NCI-H82 (cell line): ENCODE results near the gene MRPL10.

Source experiments
- DNase-seq: peaks from one replicate; lab custom pipeline; 2025; lab: John Stamatoyannopoulos, UW

Gene MRPL10

GRCh38 chr17:47857551-47858455 lies 26.5 kb upstream of the MRPL10 start:
- DNase-seq, result no peak

- DNase-seq, result no peak
Measured at GRCh38 chr17:47856830-47857229, 25.5 kb upstream of the MRPL10 start.

- no peak for DNase-seq
Measured at GRCh38 chr17:47855737-47856136, 24.4 kb upstream of the MRPL10 start.

- no peak for DNase-seq
Measured at GRCh38 chr17:47853616-47854015, 22.3 kb upstream of the MRPL10 start.

GRCh38 chr17:47852113-47852949 lies 21.0 kb upstream of the MRPL10 start:
- no peak for DNase-seq

GRCh38 chr17:47851764-47852112 lies 20.4 kb upstream of the MRPL10 start:
- DNase-seq, result no peak

- DNase-seq, result peak; percentile 62
Measured at GRCh38 chr17:47850692-47851573, 19.6 kb upstream of the MRPL10 start, which contains the start of gene SP6. TSS of gene SP6 (minus strand) at chr17:47851163. CDS start at chr17:47848429, 2,734 bp downstream.

- no peak for DNase-seq
Measured at GRCh38 chr17:47850373-47850691, 19.0 kb upstream of the MRPL10 start.

- DNase-seq, result no peak
Measured at GRCh38 chr17:47848198-47848513, 16.8 kb upstream of the MRPL10 start.

GRCh38 chr17:47847341-47848197 lies 16.2 kb upstream of the MRPL10 start:
- DNase-seq, result peak; percentile 51

- DNase-seq, result peak; percentile 22
Measured at GRCh38 chr17:47846716-47847340, 15.5 kb upstream of the MRPL10 start.

- no peak for DNase-seq
Measured at GRCh38 chr17:47845716-47846075, 14.4 kb upstream of the MRPL10 start.

- peak; percentile 24 for DNase-seq
Measured at GRCh38 chr17:47844814-47845715, 13.7 kb upstream of the MRPL10 start.

- DNase-seq, result no peak
Measured at GRCh38 chr17:47844227-47844626, 12.9 kb upstream of the MRPL10 start.

GRCh38 chr17:47843391-47843730 lies 12.0 kb upstream of the MRPL10 start:
- DNase-seq, result no peak

GRCh38 chr17:47841488-47842291 lies 10.3 kb upstream of the MRPL10 start:
- no peak for DNase-seq

- DNase-seq, result peak; percentile 94
Measured at GRCh38 chr17:47840742-47841487, 9.6 kb upstream of the MRPL10 start, which contains the start of gene SCRN2. TSS of gene SCRN2 (minus strand) at chr17:47841273. CDS start at chr17:47840843, 430 bp downstream.
